ENCODE measurements around the gene GNA12. TPM values are rescaled to one million over a fixed set of nuclear protein-coding genes. Genes with fewer than 3 reads are reported as not detected.
"Not testable (repeated sequence)": the region's sequence is repeated elsewhere in the genome, so short reads cannot be mapped to it uniquely, and the experiment has no call there.

The GNA12 gene
- total and polyA plus RNA-seq, 2 experiments from 2014 or later: 28.4 to 40.2 TPM

DNA sequence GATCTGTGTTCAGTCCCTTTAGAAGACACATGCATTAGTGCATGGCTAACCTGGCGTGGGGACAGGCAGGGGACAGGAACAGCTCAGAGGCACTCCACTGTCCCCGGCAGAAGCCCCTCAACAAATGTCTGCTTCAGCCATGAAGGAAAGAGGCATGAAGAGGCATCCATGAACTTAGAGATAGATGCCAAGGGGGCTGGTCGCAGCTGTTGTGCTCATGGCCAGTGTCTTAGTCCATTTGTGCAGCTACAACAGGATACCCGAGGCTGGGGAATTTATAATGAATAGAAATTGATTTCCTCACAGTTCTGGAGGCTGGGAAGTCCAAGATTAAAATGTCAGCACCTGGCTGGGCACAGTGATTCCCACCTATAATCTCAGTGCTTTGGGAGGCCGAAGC, 14.5 kb upstream of the GNA12 start:
- H2AFZ ChIP-seq: no peak overlapping the region
- DNase-seq (ENCODE audit: low spot score): no peak
- TF ChIP-seq EZH2 (IDR thresholded peaks at IDR 0.05; ENCODE audit: borderline replicate concordance) (no peak), EZH2phosphoT487 (IDR thresholded peaks at IDR 0.05; ENCODE audit: low read depth, severe bottlenecking, unreplicated experiment) (no peak)
- TF ChIP-seq, protein P1, sequence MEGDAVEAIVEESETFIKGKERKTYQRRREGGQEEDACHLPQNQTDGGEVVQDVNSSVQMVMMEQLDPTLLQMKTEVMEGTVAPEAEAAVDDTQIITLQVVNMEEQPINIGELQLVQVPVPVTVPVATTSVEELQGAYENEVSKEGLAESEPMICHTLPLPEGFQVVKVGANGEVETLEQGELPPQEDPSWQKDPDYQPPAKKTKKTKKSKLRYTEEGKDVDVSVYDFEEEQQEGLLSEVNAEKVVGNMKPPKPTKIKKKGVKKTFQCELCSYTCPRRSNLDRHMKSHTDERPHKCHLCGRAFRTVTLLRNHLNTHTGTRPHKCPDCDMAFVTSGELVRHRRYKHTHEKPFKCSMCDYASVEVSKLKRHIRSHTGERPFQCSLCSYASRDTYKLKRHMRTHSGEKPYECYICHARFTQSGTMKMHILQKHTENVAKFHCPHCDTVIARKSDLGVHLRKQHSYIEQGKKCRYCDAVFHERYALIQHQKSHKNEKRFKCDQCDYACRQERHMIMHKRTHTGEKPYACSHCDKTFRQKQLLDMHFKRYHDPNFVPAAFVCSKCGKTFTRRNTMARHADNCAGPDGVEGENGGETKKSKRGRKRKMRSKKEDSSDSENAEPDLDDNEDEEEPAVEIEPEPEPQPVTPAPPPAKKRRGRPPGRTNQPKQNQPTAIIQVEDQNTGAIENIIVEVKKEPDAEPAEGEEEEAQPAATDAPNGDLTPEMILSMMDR (IDR thresholded peaks at IDR 0.05; ENCODE audit: poor library complexity): no peak
- H3K27me3 ChIP-seq: no peaks in the 10 kb centered on the region
- H3K79me2 ChIP-seq: no peaks in the 10 kb centered on the region
- H3K9me2 ChIP-seq (replicated peaks; ENCODE audit: insufficient read depth): no peaks in the 10 kb centered on the region
- H3K27ac ChIP-seq: no peak overlapping the region
- H3K9me3 ChIP-seq (ENCODE audit: low read depth): no peaks in the 10 kb centered on the region
- H3K4me1 ChIP-seq (ENCODE audit: insufficient read depth): peaks cover 8% of the 10 kb centered on the region
- H4K20me1 ChIP-seq (ENCODE audit: insufficient read depth, poor library complexity, severe bottlenecking): no peaks in the 10 kb centered on the region
- 94% methylated on average over 5 of the region's 5 CpGs for WGBS (ENCODE audit: low lambda C conversion rate, missing lambda C conversion rate)
- no peak overlapping the region for H3K4me2 ChIP-seq
- H3K36me3 ChIP-seq (replicated peaks; ENCODE audit: insufficient read depth, low read depth): no peaks in the 10 kb centered on the region
- H3K4me3 ChIP-seq: no peak overlapping the region

DNA sequence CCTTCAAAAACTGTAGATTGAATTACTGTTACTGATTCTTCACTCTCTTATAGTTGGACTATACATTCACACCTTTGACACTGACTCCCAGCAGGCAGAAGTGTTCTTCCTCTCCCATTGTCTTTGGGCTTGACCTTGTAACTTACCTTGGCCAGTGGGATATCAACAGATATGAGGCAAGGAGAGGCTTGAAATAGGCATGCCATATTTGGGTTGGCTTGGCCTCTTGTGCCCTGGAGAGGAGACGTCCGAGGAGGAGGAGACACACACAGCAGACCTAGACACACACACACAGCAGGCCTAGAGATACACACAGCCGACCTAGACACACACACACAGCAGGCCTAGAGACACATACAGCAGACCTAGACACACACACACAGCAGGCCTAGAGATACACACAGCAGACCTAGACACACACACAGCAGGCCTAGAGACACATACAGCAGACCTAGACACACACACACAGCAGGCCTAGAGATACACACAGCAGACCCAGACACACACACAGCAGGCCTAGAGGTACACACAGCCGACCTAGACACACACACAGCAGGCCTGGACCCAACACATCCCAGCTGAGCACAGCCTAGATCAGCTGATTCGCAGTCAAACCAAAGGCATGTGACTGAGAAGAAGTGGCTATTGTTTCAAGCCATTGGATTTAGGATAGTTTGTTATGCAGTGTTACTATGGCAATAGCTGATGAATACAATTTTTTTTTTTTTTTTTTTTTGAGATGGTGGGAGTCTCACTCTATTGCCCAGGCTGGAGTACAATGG, 12.5 kb upstream of the GNA12 start:
- no peak for DNase-seq (ENCODE audit: low spot score)
- 79% methylated on average over 5 of the region's 5 CpGs for WGBS (ENCODE audit: low lambda C conversion rate, missing lambda C conversion rate)
- no peak overlapping the region for H2AFZ ChIP-seq
- H4K20me1 ChIP-seq (ENCODE audit: insufficient read depth, poor library complexity, severe bottlenecking): no peaks in the 10 kb centered on the region
- no peaks in the 10 kb centered on the region for H3K79me2 ChIP-seq
- no peaks in the 10 kb centered on the region for H3K9me2 ChIP-seq (replicated peaks; ENCODE audit: insufficient read depth)
- no peak for TF ChIP-seq EZH2phosphoT487 (IDR thresholded peaks at IDR 0.05; ENCODE audit: low read depth, severe bottlenecking, unreplicated experiment)
- no peak for TF ChIP-seq EZH2 (IDR thresholded peaks at IDR 0.05; ENCODE audit: borderline replicate concordance)
- TF ChIP-seq, protein P1 (IDR thresholded peaks at IDR 0.05; ENCODE audit: poor library complexity): no peak
- no peaks in the 10 kb centered on the region for H3K4me1 ChIP-seq (ENCODE audit: insufficient read depth)
- H3K9me3 ChIP-seq (ENCODE audit: low read depth): no peaks in the 10 kb centered on the region
- H3K36me3 ChIP-seq (replicated peaks; ENCODE audit: insufficient read depth, low read depth): no peaks in the 10 kb centered on the region
- no peaks in the 10 kb centered on the region for H3K27me3 ChIP-seq
- H3K4me2 ChIP-seq: no peak overlapping the region
- no peak overlapping the region for H3K4me3 ChIP-seq
- H3K27ac ChIP-seq: no peak overlapping the region

GRCh38 chr7:2855386-2855785, 11.3 kb upstream of the GNA12 start:
- H3K4me3 ChIP-seq: no peak overlapping the region
- no peak overlapping the region for H2AFZ ChIP-seq
- H3K9me3 ChIP-seq (ENCODE audit: low read depth): no peaks in the 10 kb centered on the region
- no peak overlapping the region for H3K4me2 ChIP-seq
- WGBS (ENCODE audit: low lambda C conversion rate, missing lambda C conversion rate): 94% methylated on average over 6 of the region's 6 CpGs
- no peaks in the 10 kb centered on the region for H4K20me1 ChIP-seq (ENCODE audit: insufficient read depth, poor library complexity, severe bottlenecking)
- H3K27ac ChIP-seq: no peak overlapping the region
- H3K27me3 ChIP-seq: no peaks in the 10 kb centered on the region
- no peaks in the 10 kb centered on the region for H3K36me3 ChIP-seq (replicated peaks; ENCODE audit: insufficient read depth, low read depth)
- no peak for TF ChIP-seq EZH2 (IDR thresholded peaks at IDR 0.05; ENCODE audit: borderline replicate concordance)
- TF ChIP-seq, protein P1 (IDR thresholded peaks at IDR 0.05; ENCODE audit: poor library complexity): no peak
- TF ChIP-seq EZH2phosphoT487 (IDR thresholded peaks at IDR 0.05; ENCODE audit: low read depth, severe bottlenecking, unreplicated experiment): no peak
- no peaks in the 10 kb centered on the region for H3K9me2 ChIP-seq (replicated peaks; ENCODE audit: insufficient read depth)
- no peak for DNase-seq (ENCODE audit: low spot score)
- H3K79me2 ChIP-seq: no peaks in the 10 kb centered on the region
- H3K4me1 ChIP-seq (ENCODE audit: insufficient read depth): no peaks in the 10 kb centered on the region

- not testable (repeated sequence) for H3K9me3 ChIP-seq (ENCODE audit: low read depth); H3K27ac ChIP-seq; H3K79me2 ChIP-seq; H3K27me3 ChIP-seq; H3K4me1 ChIP-seq (ENCODE audit: insufficient read depth); DNase-seq (ENCODE audit: low spot score); H4K20me1 ChIP-seq (ENCODE audit: insufficient read depth, poor library complexity, severe bottlenecking); H2AFZ ChIP-seq; H3K4me2 ChIP-seq; H3K4me3 ChIP-seq; H3K9me2 ChIP-seq (replicated peaks; ENCODE audit: insufficient read depth); H3K36me3 ChIP-seq (replicated peaks; ENCODE audit: insufficient read depth, low read depth)
- 89% methylated on average over 4 of the region's 4 CpGs for WGBS (ENCODE audit: low lambda C conversion rate, missing lambda C conversion rate)
These were observed 9.4 kb upstream of the GNA12 start for GRCh38 chr7:2853552-2853951.

Data from hepatocyte (in vitro differentiated cells).